GM18517 (cell line): ENCODE measurements around the gene ITFG2.

Experiments
- ATAC-seq: cut with Tn5 transposase; IDR thresholded peaks from one replicate; pipeline ENCODE4 v1.9.1; 2021; ENCODE audit warnings: mild to moderate bottlenecking, moderate library complexity; ENCODE audit not compliant: unreplicated experiment

ITFG2 gene

DNA sequence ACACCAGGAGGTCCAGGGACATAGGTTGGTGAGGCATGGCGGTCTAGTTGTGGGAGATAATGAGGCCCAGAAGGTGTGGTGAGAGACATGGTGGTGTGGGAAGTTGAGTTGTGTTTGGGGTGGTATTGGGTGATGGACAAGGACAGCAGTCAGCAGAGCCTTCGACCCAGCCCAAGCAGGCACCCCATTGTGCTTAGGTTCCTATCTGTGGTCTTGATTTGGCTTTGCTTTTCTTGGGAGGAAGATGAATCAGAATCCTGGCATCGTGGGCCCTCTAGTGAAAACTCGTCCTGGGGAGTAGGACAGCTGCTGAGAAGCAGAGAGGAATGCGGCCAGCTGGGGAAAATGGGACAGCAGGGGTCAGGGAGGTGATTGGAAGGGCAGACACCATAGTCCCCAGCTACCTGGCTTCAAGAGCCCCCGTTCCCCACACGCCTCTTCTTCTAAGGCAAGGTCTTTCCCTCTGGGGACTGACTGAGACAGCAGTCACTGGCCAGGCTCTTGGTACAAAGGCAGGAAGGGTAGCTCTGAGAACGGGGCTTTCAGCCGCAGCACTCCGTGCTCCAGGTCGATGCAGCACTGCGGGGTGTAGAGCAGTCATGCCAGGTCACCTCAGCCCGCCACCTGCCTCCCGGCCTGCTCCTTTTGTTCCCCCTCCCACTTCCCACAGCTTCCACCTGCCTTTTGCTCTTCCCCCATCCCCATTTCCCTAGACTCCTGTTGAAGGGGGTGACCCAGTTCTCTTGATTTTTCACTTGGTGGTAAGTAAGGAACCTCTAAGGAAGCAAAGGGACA is 14.4 kb downstream of the ITFG2 start:
- ATAC-seq = no peak

DNA sequence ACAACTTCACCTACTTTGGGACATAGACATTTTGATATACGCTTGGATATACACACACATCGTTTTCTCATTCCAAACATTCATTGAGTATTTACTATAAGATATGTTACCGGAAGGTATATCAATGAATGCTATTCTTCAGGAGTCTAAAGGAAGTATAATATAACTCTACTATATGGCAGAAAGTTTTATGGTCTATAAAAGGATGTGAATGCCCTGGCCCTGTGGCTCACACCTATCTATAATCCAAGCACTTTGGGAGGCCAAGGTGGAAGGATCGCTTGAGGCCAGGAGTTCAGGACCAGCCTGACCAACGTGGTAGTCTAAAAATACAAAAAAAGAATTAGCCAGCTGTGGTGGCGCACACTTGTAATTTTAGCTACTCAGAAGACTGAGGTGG is 16.8 kb downstream of the ITFG2 start:
- ATAC-seq = no peak

DNA sequence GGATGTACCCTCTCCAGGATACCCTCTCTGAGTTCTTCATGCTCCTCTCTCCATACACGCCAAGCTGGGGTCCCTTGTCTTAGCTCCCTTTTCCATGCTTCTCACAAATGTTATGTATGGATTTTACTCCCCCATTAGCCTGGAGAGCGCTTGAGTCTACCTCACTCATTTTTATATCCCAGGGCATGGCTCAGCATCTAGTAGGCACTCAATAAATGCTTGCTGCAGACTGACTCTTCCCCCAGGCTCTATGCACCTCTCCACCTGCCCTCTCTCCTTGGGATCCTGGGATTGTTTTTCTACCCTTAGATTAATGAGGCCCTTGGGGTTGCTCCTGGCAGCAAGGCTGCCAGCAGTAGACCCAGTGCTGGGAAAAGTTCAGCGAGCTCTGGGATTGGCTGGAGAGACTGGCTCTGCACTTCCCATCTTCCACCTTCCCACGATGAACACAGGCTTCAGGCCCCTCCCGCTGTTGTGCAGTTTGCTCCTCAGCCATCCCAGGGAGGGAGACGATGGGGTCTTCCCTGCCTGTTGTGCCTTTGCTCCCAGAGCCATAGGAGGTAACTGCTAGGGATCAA is 20.2 kb downstream of the ITFG2 start:
- no peak for ATAC-seq

DNA sequence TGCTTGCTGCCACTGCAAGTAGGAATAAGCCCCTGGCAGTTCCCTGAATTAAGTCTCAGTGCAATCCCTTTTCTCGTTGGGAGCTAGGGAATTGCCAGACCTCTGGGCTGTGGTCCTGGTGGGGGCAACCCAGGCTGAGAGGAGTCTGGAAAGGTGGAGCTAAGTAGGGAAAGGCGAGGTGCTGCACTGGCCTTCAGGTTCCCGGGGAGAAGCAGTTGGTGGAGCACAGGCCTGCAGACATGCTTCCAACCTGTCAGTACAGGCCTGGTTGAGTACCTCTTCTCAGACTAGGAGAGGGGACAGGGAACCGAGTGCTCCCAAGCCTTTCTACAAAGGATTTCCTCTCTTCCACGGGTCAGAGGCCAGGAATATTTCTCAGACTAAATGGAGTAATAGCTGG is 20.9 kb downstream of the ITFG2 start:
- no peak for ATAC-seq

DNA sequence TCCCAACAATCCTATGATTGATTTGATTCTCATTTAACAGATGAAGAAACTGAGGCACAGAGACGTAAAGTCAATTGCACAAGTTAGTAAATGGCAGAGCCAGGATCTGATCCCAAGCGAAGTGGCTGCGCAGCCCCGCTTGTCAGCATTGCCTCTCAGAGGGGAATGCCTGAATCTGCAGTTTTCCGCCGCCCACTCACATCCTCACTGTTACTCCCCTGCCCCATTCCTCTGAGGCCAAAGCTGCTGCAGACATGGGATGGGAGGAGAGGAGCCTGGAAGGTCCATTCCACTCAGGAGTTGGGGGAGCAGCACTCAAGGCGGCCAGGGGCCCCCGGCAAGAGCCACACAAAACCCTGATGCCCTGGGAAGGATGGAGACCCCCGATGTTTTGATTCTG is 21.3 kb downstream of the ITFG2 start:
- no peak for ATAC-seq

DNA sequence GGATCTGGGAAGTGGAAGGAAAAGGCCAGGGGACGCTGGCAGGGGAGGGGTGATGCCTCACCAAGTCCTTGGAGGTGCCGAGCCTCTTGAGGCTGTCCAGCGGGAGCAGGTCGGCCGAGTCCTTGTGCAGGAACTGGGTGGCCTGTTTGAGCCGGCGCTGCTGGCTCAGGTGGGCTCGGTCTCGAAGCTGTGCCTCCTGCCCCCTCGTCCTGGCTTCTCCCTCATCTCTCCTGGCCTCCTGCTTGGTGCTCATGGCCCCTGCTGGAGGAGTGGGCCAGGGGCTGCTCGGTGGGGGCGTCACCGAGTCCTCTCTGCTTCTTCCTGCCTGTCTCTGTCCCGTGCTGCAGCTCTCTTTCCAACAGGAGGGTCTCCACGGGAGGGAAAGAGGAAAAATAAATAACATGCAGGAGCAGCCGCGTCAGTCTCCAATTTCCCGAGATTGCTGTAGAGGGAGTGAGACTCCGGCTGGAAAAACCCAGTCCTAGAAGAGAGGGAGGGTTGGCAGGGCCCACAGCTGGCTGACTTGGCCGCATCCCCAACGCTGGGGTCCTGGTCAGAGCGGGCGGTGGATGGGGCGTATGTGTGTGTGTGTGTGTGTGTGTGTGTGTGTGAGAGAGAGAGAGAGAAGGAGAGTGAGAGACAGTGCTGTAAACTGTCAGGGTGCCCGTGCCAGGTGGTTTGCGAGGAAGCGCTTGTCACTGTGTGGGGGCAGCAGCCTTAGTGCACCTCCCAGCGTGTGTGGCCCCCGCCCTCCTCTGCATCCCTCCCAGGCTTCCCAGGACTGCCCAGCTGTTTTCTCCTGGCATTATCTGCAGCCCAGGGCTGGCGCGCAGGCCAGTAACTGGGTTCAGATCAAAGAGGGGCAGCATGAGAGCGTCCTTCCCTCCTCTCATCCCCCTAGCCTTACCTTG is 22.4 kb downstream of the ITFG2 start, which contains the start of gene NRIP2:
Gene NRIP2 (minus strand): TSS at position 455 of the 911 bp plus-strand sequence. CDS start 52 bp downstream, at position 403.
- ATAC-seq = no peak

DNA sequence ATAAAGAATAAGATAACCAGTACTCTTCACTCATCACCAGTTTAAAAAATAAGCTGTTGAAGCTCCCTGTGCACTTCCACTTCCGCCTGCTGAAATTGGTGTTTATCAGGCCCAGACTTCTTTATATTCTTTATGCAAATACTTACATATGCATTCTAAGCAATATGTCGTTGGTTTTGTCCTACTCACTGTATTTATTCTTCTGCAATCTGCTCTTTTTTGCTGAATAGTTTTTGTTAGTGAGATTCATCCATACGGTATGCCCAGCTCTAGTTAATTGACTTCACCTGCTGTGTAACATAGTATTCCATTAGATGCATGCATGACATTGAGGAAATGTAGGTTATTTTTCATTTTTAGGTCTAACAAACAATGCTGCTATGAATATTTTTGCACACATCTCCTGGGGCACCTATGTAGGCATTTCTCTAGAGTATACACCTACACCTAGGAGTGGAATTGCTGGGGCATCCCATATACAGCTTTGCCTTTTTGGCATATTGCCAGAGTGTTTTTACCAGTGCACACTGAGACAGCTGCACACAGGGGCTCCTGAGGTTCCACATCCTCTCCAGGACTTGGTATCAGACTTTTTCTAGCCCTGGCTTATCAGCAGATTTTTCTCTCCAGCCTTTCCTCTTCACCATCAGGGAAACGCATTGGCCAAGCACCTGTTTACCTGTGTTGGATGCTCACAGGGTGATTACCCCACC is 23.4 kb downstream of the ITFG2 start:
- ATAC-seq = no peak

DNA sequence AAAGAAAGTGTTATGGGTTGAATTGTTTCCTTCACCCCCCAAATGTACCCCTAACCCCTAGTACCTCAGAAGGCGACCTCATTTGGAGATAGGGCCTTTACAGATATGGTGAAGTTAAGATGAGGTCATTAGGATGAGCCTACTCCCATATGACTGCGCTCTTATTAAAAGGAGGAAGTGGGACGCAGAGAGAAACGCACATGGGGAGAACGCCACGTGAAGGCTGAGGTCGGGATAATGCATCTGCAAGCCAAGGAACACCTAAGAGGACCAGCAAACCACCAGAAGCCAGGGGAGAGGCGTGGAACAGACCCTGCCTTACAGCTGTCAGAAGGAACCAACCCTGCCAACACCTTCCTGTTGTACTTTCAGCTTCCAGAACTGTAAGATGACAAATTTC is 24.1 kb downstream of the ITFG2 start:
- ATAC-seq = no peak

DNA sequence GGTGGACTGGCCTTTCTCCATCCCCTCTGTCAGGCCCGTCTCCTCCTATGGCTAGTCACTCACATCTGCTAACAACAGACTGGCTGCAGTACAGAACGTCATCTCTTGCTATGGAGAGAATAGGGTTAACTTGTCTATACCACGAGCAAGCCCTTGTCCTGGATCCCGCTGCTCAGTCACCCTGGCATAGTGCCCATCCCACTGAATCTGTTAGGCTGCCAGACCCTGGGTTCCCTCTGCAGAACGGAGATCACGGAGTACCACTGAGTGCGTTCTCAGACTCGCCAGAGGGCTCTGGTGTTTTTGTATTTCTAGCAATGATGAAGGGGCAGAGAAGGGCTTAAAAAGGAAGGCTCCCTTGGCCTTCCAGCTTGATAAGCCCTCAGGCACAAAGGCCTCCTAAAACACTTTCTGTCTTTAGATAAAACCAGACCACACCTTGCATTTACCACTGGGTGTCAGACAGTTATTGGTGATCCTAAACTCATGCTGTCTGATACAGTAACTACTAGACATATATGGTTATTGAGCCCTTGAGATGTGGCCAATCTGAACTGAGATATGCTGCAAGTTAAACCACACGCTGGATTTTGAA is 28.7 kb downstream of the ITFG2 start:
- ATAC-seq = no peak

DNA sequence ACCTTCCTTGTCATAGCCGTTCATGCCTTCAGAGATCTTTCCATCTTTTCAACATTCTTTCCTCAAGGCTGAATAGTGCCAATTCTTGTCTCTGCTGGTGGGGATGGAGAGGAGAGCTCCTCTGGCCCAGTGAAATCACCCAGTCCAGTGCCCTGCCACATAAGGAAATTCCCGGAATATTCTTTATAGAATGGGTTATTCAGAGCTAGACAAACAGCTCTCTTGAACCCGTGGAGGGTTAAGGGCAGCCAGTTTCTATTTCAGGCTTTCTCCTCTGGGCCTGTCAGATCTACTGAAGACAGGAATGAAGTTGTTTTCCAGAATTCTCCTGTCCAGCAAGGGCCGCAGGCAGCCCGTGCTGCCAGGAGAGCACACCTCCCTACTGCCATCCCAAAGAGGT is 30.5 kb downstream of the ITFG2 start:
- no peak for ATAC-seq

DNA sequence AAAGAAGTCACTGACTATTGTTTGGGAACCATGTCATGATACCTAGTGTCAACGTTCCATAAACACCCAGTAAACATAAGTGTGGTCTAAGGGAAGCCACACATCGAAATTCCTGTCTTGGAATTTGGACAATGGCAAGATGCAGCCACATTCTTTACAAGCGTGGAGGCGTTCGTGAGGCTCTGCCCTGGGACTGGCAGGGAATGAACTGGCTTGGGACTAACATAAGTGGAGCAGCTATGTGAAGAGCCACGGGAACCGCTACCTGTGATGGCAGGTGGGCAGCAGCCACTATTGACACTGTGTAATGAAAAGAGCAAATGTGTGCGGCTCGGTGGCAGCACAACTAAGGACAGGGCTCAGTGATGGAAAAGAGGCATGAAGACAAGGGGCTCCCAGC is 32.3 kb downstream of the ITFG2 start:
- ATAC-seq = no peak

DNA sequence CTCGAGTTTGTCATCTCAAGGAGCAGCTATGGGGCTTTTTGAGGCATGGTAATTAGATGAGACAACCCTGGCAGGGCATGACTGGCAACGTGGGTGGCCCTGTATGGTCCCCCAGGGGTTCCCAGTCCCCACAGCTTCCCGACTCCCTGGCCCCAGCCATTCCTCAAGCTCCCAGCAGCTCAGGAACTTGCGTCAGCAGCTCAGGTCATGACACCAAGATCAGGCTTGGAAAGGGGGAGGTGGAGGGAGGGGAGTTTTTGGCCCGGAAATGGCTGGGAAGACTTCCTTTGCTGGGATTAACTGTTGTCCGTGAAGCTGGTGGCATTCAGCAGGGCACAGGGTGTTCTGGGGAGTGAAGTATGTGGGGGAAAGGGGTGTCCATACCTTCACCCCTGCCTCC is 32.8 kb downstream of the ITFG2 start:
- no peak for ATAC-seq

DNA sequence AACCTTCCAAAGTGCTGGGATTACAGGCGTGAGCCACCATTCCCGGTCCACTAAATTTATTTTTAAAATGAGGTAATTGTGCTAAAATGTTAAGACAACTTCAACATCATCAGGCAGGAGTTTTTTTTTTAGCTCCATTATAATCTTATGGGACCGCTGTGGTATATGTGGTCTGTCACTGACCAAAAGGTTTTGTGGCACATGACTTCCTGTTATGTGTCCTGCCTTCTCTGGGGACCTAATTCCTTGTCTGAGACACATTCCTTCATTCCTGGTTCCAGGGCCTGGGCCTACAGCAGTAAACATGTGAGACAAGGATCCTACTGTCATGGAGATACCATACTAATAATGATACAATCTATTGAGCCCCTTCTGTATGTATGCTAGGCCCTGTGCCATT is 39.5 kb downstream of the ITFG2 start:
- no peak for ATAC-seq

DNA sequence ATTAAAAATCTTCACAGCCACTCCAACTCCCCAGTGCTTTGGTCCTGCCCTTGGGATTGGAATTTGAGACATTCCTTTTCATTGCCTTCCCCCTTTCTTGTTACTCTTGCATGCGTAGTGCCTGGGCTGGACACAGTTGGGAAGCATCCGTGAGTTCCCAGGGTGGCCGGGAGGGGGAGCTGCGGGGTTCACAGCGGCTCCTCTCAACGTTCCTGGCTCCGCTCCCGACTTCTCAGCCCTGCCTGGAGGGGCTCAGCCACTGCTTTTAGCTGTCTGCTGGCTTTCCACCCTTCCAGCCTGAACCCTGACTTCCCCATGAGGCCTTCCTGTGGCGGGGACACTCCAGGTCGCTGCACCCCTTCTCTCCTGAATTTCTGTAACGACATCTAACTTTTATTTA is 41.2 kb downstream of the ITFG2 start:
- ATAC-seq = no peak

DNA sequence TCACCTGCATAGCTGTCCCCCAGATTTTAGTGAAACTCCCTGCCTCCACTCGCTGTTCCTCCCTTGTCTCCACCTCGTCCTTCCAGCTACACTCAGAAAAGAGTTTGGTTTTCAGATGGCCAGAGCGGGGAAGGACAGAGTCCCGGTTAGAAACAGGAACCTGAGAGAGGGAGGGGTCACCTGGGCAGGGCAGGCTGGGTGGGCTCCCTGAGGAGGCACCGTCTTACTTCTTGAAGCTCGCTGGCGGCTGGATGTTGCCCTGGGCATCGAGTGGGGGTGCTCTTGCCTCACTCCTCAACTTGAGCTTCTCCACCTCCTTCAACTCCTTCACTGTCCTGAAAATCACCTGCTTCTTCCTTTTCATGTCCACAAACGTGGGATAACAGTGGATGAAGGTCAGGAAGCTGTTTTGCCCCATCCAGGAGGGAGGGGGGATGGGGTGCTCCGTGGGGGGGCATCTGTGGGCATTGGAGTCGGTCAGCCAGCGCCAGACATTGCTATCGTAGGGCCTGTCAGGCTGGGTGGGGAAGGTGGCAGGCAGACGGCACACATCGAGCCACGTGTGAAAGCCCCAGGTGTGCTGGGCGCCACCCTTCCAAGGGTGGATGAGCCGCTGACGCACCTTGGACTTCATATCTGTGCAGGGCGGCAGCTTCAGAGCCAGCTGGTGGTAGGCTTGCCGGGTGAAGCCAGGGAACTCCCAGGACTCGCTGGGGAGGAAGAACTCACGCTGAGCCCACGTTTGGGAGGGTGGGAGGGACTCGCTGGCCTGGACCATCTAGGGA is 42.4 kb downstream of the ITFG2 start:
- ATAC-seq = no peak

DNA sequence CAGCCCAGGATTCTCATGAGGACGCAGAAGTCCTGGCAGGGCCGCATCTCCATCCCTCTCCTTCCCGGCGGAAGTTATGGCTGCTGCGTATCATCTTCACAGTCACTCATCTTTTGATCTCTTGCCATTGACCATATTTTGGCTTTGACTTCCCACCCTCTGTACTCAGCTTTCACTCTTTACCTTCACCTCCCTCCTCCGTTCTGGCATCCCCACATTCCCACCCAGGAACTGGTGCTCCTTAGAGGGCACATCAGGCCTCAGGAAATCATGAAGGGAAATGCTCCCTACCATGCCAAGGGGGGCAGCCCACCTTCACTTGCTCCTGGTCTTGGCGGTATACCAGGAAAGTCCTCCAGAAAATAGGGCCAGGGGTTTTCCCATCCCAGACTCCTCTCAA is 43.1 kb downstream of the ITFG2 start:
- no peak for ATAC-seq

DNA sequence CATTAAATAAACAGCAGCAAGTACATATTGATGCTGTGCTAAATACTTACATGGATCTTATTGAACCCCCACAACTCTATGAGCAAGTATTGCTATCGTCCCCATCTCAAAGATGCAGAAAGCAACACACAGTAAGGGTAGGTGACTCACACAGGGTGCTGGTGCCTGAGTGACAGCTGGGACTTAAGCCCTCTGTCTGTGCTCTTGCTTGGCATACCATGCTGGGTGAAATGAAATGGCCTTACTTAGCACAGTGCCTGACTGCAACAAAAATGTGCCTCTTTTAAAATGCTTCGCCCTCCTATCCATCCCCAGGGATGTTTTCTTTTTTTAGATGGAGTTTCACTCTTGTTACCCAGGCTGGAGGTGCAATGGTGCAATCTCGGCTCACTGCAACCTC is 43.6 kb downstream of the ITFG2 start:
- no peak for ATAC-seq

DNA sequence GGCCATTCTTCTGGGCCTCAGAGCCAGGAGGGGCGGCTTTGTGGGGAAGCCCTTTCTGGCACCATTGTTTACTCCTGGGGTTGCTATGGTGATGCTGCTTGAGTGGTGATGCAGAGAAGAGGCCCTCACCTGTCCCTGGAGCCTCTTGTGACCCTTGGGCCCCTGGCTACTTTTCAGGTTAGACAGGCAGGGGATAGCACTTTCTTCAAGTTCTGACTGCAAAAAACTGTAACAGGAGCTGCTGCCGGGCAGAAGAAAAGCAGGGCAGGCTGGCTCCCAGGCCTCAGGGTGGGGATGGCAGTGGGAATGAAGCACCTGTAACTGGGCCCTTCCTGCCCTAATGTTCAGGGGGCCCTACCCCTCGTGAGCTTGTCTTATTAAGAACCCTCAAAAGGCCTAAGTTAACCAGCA is 44.6 kb downstream of the ITFG2 start, which contains the start of gene TEX52:
Gene TEX52 (minus strand): TSS at position 19 of the 411 bp plus-strand sequence. CDS start 13 bp downstream, at position 6.
- ATAC-seq = no peak

DNA sequence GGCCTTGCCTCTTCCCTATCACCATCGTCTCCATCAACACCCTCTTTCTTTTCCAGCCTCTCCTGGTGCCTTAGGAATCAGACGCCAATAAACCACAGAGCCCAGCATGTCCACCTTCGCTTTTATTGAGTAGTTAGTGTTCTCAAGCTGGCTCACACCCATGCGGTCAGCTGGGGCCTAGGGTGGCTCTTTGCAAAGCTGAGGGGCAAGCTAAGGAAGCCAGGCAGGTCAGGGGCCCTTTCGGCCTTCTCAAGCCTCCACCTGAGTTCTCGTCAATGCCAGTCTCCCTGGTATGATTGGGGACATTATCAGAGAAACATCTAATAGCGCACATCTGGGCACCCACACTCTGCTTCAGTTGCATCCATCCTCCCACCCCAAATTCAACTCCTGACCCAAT is 45.1 kb downstream of the ITFG2 start:
- ATAC-seq = no peak

DNA sequence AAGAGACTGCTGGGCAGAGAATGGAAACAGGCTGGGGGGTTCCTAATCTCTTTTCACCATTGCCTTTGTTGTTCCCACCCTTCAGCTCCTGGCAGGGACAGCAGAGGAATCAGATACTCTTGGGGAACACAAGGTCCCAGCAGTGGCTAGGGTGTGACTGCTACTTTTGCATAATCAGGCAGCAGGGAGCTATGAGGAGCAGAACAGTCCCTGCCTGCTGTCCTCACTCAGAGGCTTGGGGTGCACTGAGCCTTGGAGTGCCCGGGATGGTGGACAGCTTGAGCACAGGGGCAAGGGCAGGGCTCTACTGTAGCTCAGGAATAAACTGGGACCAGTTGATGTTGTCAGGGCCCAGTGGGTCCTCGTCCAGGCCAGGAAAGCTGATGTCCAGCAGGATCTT is 45.9 kb downstream of the ITFG2 start:
- no peak for ATAC-seq
